ENCODE measurements around the gene TCP1.

DNA sequence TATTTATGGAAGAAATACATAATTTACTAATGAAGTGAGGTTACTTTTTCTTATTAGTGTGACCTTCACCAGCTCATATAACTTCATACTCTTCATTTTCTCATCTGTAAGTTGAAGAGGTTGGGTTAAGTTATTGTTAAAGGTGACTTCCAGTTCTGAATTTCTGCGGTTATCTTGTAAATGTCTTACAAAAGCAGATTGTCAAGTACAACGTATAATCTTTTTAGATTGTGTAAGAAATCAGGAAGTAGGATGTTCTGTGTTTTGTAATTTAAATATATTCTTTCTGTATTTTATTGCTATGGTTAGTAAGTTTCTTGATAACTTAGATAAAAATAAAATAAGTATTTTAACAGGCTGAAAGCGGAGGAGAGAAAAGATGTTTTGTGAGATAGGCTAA is 50.1 kb downstream of the TCP1 start:
- TF ChIP-seq, protein P1, sequence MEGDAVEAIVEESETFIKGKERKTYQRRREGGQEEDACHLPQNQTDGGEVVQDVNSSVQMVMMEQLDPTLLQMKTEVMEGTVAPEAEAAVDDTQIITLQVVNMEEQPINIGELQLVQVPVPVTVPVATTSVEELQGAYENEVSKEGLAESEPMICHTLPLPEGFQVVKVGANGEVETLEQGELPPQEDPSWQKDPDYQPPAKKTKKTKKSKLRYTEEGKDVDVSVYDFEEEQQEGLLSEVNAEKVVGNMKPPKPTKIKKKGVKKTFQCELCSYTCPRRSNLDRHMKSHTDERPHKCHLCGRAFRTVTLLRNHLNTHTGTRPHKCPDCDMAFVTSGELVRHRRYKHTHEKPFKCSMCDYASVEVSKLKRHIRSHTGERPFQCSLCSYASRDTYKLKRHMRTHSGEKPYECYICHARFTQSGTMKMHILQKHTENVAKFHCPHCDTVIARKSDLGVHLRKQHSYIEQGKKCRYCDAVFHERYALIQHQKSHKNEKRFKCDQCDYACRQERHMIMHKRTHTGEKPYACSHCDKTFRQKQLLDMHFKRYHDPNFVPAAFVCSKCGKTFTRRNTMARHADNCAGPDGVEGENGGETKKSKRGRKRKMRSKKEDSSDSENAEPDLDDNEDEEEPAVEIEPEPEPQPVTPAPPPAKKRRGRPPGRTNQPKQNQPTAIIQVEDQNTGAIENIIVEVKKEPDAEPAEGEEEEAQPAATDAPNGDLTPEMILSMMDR (conservative IDR thresholded peaks at IDR 0.05), result no peak
- no peak for TF ChIP-seq ZFX (IDR thresholded peaks at IDR 0.05)
